Parathyroid adenoma (tissue), 2 donors: ENCODE data around the gene TCF4.

Source experiments
- H2AFZ ChIP-seq: fragments of 300-600 bp; sonication (generic); one replicate; pipeline ENCODE4 v1.7.0; 2017; ENCODE audit warnings: antibody characterized with exemption, mild to moderate bottlenecking
- H3K27ac ChIP-seq: fragments of 300-600 bp; sonication (generic); one replicate; pipeline ENCODE4 v1.7.0; 2017
- H3K27me3 ChIP-seq: fragments of 300-600 bp; sonication (generic); one replicate; pipeline ENCODE4 v1.7.0; 2017; ENCODE audit warnings: low read length; ENCODE audit not compliant: control insufficient read depth, insufficient read depth
- H3K36me3 ChIP-seq: fragments of 300-600 bp; sonication (generic); one replicate; pipeline ENCODE4 v1.7.0; 2017; ENCODE audit warnings: low read length; ENCODE audit not compliant: control insufficient read depth, insufficient read depth
- H3K4me1 ChIP-seq: fragments of 300-600 bp; sonication (generic); one replicate; pipeline ENCODE4 v1.7.0; 2017; ENCODE audit warnings: control low read depth
- H3K4me2 ChIP-seq: fragments of 300-600 bp; sonication (generic); one replicate; pipeline ENCODE4 v1.7.0; 2017; ENCODE audit warnings: low read length
- H3K4me3 ChIP-seq: fragments of 300-600 bp; sonication (generic); one replicate; pipeline ENCODE4 v1.7.0; 2017; ENCODE audit warnings: low read depth, low read length
- H3K79me2 ChIP-seq: fragments of 300-600 bp; sonication (generic); one replicate; pipeline ENCODE4 v1.7.0; 2017; ENCODE audit warnings: control low read depth
- H3K9ac ChIP-seq: fragments of 300-600 bp; sonication (generic); one replicate; pipeline ENCODE4 v1.7.0; 2017; ENCODE audit warnings: mild to moderate bottlenecking
- H3K9me3 ChIP-seq: fragments of 300-600 bp; sonication (generic); one replicate; pipeline ENCODE4 v1.7.0; 2017; ENCODE audit warnings: low read length; ENCODE audit not compliant: control insufficient read depth
- TF ChIP-seq, protein P1 (sequence below): fragments of 300-600 bp; sonication (generic); IDR thresholded peaks from one replicate; pipeline ENCODE4 v1.7.0; 2017; ENCODE audit warnings: antibody characterized with exemption, mild to moderate bottlenecking
- donor health status: primary hyperparathyroidism.

Gene TCF4

DNA sequence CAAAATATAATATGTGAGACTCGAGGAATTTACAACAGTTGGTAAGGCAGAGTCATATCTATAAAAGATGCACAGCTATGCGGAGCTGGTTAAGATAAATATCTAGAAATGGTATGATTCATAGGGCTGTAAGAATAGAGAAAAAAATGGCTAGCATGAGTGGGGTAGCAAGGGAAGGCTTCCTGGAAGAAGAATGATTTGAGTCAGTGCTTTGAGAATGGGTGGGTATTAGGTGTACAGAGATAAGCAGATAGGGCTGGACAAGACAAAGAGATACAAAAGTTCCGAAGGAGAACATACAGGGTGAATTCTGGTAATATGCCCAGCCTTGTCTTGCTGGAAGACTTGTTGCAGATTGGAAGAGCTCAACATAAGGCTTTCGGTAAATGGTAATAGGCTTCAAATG is 337.2 kb downstream of the TCF4 start:
- Histone ChIP-seq H3K27ac (no peak overlapping the region), H3K9me3 (no peaks in the 10 kb centered on the region), H3K4me1 (peaks cover 3% of the 10 kb centered on the region), H3K36me3 (no peaks in the 10 kb centered on the region), H3K9ac (no peak overlapping the region), H3K4me3 (no peak overlapping the region), H3K4me2 (no peak overlapping the region), H3K27me3 (no peaks in the 10 kb centered on the region), H2AFZ (no peak overlapping the region), H3K79me2 (no peaks in the 10 kb centered on the region)
- TF ChIP-seq, protein P1, sequence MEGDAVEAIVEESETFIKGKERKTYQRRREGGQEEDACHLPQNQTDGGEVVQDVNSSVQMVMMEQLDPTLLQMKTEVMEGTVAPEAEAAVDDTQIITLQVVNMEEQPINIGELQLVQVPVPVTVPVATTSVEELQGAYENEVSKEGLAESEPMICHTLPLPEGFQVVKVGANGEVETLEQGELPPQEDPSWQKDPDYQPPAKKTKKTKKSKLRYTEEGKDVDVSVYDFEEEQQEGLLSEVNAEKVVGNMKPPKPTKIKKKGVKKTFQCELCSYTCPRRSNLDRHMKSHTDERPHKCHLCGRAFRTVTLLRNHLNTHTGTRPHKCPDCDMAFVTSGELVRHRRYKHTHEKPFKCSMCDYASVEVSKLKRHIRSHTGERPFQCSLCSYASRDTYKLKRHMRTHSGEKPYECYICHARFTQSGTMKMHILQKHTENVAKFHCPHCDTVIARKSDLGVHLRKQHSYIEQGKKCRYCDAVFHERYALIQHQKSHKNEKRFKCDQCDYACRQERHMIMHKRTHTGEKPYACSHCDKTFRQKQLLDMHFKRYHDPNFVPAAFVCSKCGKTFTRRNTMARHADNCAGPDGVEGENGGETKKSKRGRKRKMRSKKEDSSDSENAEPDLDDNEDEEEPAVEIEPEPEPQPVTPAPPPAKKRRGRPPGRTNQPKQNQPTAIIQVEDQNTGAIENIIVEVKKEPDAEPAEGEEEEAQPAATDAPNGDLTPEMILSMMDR = no peak

DNA sequence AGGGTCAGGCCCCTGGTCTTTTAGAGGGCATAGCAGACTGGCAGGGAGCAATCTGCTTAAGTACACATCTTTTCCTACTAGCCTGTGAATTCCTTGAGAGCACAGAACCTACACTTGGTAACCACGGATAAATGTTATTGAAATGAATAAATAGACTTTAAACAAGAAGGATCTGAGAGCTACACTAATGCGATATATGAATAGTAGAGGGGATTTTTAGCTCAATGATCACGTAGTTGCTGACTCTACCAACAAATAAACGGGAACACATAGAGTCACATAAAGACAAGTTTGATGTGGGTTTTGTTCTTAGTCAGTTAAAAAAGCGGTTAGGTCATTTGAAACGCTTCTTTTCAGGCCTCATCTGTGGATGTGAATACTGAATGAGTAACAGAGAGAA is 338.4 kb downstream of the TCF4 start:
- Histone ChIP-seq H3K27me3 (no peaks in the 10 kb centered on the region), H3K4me1 (peaks cover 3% of the 10 kb centered on the region), H3K4me3 (no peak overlapping the region), H3K79me2 (no peaks in the 10 kb centered on the region), H3K9me3 (no peaks in the 10 kb centered on the region), H3K36me3 (no peaks in the 10 kb centered on the region), H2AFZ (no peak overlapping the region), H3K9ac (no peak overlapping the region), H3K4me2 (no peak overlapping the region), H3K27ac (no peak overlapping the region)
- TF ChIP-seq, protein P1 = no peak

DNA sequence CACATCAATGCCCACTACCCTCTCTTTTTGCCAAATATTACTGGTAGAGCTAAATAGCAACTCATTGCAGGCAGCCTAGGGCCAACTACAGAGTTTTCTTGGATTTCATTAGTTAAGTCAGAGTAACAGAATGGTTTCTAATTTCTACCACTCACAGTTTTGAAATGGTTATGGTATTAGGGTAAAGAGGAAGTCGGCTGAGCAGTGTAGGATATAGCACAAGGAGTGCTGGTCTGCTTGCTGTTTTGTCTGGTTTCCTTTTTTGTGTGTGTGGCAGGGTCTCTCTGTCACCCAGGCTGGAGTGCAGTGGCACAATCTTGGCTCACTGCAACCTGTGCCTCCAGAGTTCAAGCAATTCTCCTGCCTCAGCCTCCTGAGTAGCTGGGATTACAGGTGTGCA is 339.5 kb downstream of the TCF4 start:
- Histone ChIP-seq H3K4me1 (peaks cover 3% of the 10 kb centered on the region), H3K9ac (no peak overlapping the region), H3K9me3 (no peaks in the 10 kb centered on the region), H3K4me3 (no peak overlapping the region), H3K79me2 (no peaks in the 10 kb centered on the region), H3K27me3 (no peaks in the 10 kb centered on the region), H3K36me3 (no peaks in the 10 kb centered on the region), H3K27ac (no peak overlapping the region), H2AFZ (no peak overlapping the region), H3K4me2 (no peak overlapping the region)
- TF ChIP-seq, protein P1 = no peak

DNA sequence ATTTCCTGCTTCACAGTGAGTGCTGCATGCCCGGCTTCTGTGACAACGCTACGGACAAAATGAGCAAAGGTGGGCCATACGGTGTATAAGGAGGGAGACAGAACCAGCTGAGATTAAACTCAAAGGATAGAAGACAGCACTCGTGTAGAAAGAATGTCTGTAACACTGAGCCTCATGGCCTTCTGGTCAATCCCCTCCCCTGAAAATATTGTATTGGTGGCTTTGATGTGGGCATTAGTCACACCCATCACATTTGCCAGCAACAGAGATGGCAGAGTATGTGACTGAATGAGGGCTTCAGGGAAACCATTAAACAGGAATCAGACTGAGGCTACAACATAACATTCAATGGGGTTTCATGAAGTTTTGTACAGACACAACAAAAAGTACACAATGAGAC is 341.0 kb downstream of the TCF4 start:
- H3K36me3 ChIP-seq = no peaks in the 10 kb centered on the region
- H3K27me3 ChIP-seq = no peaks in the 10 kb centered on the region
- H2AFZ ChIP-seq = no peak overlapping the region
- no peak overlapping the region for H3K4me2 ChIP-seq
- no peaks in the 10 kb centered on the region for H3K79me2 ChIP-seq
- H3K4me3 ChIP-seq = no peak overlapping the region
- no peak overlapping the region for H3K9ac ChIP-seq
- TF ChIP-seq, protein P1 = no peak
- no peak overlapping the region for H3K27ac ChIP-seq
- H3K4me1 ChIP-seq = peaks cover 3% of the 10 kb centered on the region
- H3K9me3 ChIP-seq = no peaks in the 10 kb centered on the region

DNA sequence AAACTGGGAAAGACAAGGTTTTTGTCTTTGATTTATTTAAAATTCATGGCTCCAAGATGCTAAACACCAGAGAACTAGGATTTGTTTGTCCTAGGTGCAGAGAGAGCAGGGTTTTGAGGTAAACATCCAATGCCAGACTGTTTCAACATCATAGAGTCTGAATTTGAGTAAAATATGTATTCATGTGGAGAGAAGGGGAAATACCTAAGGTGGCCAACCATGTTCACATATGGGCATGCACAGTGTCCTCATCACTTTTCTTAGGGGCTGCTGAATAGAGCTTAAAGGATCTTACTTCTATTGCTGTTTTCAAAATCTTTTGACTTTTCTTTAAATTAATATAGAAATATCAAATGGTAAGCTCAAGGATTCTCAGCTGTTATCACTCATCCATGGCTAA is 341.7 kb downstream of the TCF4 start:
- H2AFZ ChIP-seq = no peak overlapping the region
- no peaks in the 10 kb centered on the region for H3K9me3 ChIP-seq
- H3K27ac ChIP-seq = no peak overlapping the region
- H3K4me1 ChIP-seq = peaks cover 3% of the 10 kb centered on the region
- H3K27me3 ChIP-seq = no peaks in the 10 kb centered on the region
- TF ChIP-seq, protein P1 = no peak
- no peaks in the 10 kb centered on the region for H3K79me2 ChIP-seq
- H3K9ac ChIP-seq = no peak overlapping the region
- no peaks in the 10 kb centered on the region for H3K36me3 ChIP-seq
- no peak overlapping the region for H3K4me3 ChIP-seq
- H3K4me2 ChIP-seq = no peak overlapping the region
